Measurements from ENCODE around the gene PLEKHA6. TPM values are rescaled to one million over a fixed set of nuclear protein-coding genes. Genes with fewer than 3 reads are reported as not detected.
A peak's percentile ranks its signal among the peaks of the same experiment; 100 is the strongest.

Gene PLEKHA6
- total and polyA plus RNA-seq, 10 donors = 0.47 to 6.5 (median 2.7) TPM

- 72 to 87% (median 77%) methylated on average over 6 of the region's 6 CpGs for WGBS, 5 donors
- intact Hi-C loops (cut with DNase I; ENCODE audit: low total_unique reads) = no loop called here
- DNase-seq = no peak
Observed at GRCh38 chr1:204345941-204346645, 13.6 kb downstream of the PLEKHA6 start.

GRCh38 chr1:204345438-204345841 is 14.3 kb downstream of the PLEKHA6 start:
- peak; percentile 52 for DNase-seq
- 56 to 80% (median 64%) methylated on average over 5 of the region's 5 CpGs for WGBS, 5 donors
- Histone ChIP-seq H3K27ac (no peak overlapping the region), H3K36me3 (no peaks in the 10 kb centered on the region), H3K27me3 (replicated peaks in 1 of 7) (no peaks in the 10 kb centered on the region), H3K4me3 (no peak overlapping the region), H3K4me1 (peaks cover 0 to 21% (median 1%) of the 10 kb centered on the region in 6 donors), H3K9me3 (no peaks in the 10 kb centered on the region)
- TF ChIP-seq POLR2A (IDR thresholded peaks at IDR 0.05) = no peak
- intact Hi-C loops (cut with DNase I; ENCODE audit: low total_unique reads) = no loop called here

More at GRCh38 chr1:204345941-204346645, 13.6 kb downstream of the PLEKHA6 start:
- Histone ChIP-seq H3K27me3 (replicated peaks in 1 of 7) (peaks cover 0 to 6% (median 0%) of the 10 kb centered on the region in 7 donors), H3K4me3 (no peak overlapping the region), H3K9me3 (no peaks in the 10 kb centered on the region), H3K36me3 (no peaks in the 10 kb centered on the region), H3K4me1 (peaks cover 0 to 26% (median 1%) of the 10 kb centered on the region in 6 donors), H3K27ac (no peak overlapping the region)
- TF ChIP-seq POLR2AphosphoS5 (IDR thresholded peaks at IDR 0.05) (no peak), POLR2A (IDR thresholded peaks at IDR 0.05) (no peak), CTCF (IDR thresholded peaks at IDR 0.05 in 8 of 11, conservative IDR thresholded peaks at IDR 0.05 in 3 of 11) (no peak)

- Histone ChIP-seq H3K27ac (no peak overlapping the region), H3K9me3 (no peaks in the 10 kb centered on the region), H3K4me3 (no peak overlapping the region), H3K36me3 (no peaks in the 10 kb centered on the region), H3K27me3 (replicated peaks in 1 of 7) (no peaks in the 10 kb centered on the region), H3K4me1 (peaks cover 0 to 19% (median 1%) of the 10 kb centered on the region in 6 donors)
- intact Hi-C loops (cut with DNase I; ENCODE audit: low total_unique reads) = no loop called here
- 88 to 90% (median 88%) methylated on average over 6 of the region's 6 CpGs for WGBS, 5 donors
- peak; percentile 16 for DNase-seq
- TF ChIP-seq POLR2AphosphoS5 (IDR thresholded peaks at IDR 0.05) (no peak), CTCF (IDR thresholded peaks at IDR 0.05 in 8 of 11, conservative IDR thresholded peaks at IDR 0.05 in 3 of 11) (no peak), POLR2A (IDR thresholded peaks at IDR 0.05) (no peak)
Observed at GRCh38 chr1:204344665-204345355, 14.9 kb downstream of the PLEKHA6 start.

GRCh38 chr1:204343802-204344201 is 15.9 kb downstream of the PLEKHA6 start:
- Histone ChIP-seq H3K27me3 (replicated peaks in 1 of 7) (no peaks in the 10 kb centered on the region), H3K27ac (no peak overlapping the region), H3K36me3 (no peaks in the 10 kb centered on the region), H3K9me3 (no peaks in the 10 kb centered on the region), H3K4me3 (no peak overlapping the region), H3K4me1 (peaks cover 0 to 9% (median 1%) of the 10 kb centered on the region in 6 donors)
- DNase-seq = no peak
- intact Hi-C loops (cut with DNase I; ENCODE audit: low total_unique reads) = no loop called here
- TF ChIP-seq POLR2AphosphoS5 (IDR thresholded peaks at IDR 0.05) = no peak
- TF ChIP-seq CTCF (IDR thresholded peaks at IDR 0.05 in 8 of 11, conservative IDR thresholded peaks at IDR 0.05 in 3 of 11) = no peak
- TF ChIP-seq POLR2A (IDR thresholded peaks at IDR 0.05) = no peak
- WGBS, 5 donors = 77 to 88% (median 82%) methylated on average over 4 of the region's 4 CpGs
